HepG2 (cell line): ENCODE results near the gene CPM.

Source experiments
- BCL6 ChIP-seq: IDR thresholded peaks from 2 replicates; pipeline ENCODE4 v1.6.1; 2016; ENCODE audit warnings: missing genetic modification reagents, missing compliant biosample characterization
- CTCF ChIP-seq: sonication (generic); formaldehyde crosslinking; IDR thresholded peaks from 2 replicates; pipeline ENCODE4 v1.5.0; 2020; ENCODE audit warnings: mild to moderate bottlenecking, missing genetic modification reagents, moderate library complexity
- FIP1L1 ChIP-seq: fragments of 200-400 bp; formaldehyde crosslinking; IDR thresholded peaks from 2 replicates; pipeline ENCODE4 v1.6.1; 2018; ENCODE audit warnings: low read depth, mild to moderate bottlenecking, low read length, moderate library complexity, borderline replicate concordance; ENCODE audit not compliant: insufficient read depth
- FOXP4 ChIP-seq: sonication (generic); formaldehyde crosslinking; IDR thresholded peaks from 2 replicates; pipeline ENCODE4 v1.4.0; 2020; ENCODE audit warnings: missing genetic modification reagents
- NBN ChIP-seq: fragments of 450-650 bp; conservative IDR thresholded peaks from 2 replicates; pipeline ENCODE4 v1.6.1; 2017
- PPARG ChIP-seq: conservative IDR thresholded peaks from 2 replicates; pipeline ENCODE4 v1.6.1; 2016; ENCODE audit warnings: missing biosample characterization, missing genetic modification reagents
- ZBTB46 ChIP-seq: sonication (generic); formaldehyde crosslinking; IDR thresholded peaks from 2 replicates; pipeline ENCODE4 v1.4.0; 2020; ENCODE audit warnings: mild to moderate bottlenecking, missing genetic modification reagents, borderline replicate concordance
- ZNF75D ChIP-seq: sonication (generic); formaldehyde crosslinking; IDR thresholded peaks from 2 replicates; pipeline ENCODE4 v1.8.1; 2023; ENCODE audit warnings: missing genetic modification reagents, mild to moderate bottlenecking, borderline replicate concordance

- no peak for TF ChIP-seq BCL6 (CRISPR knock-in tag)
- TF ChIP-seq ZBTB46 (CRISPR knock-in tag) = no peak
- no peak for TF ChIP-seq PPARG (CRISPR knock-in tag)
- no peak for TF ChIP-seq FIP1L1
- no peak for TF ChIP-seq CTCF (CRISPR knock-in tag)
- no peak for TF ChIP-seq NBN
- no peak for TF ChIP-seq ZNF75D (CRISPR knock-in tag)
- TF ChIP-seq FOXP4 (CRISPR knock-in tag) = no peak
Observed at GRCh38 chr12:68827895-68828671, 104.9 kb downstream of the CPM start.
